K562 (cell line): ENCODE data around the gene PARD6B.
A peak's percentile ranks its signal among the peaks of the same experiment; 100 is the strongest.

Experiments
- RUNX1 ChIP-seq: sonication (generic); IDR thresholded peaks from 2 replicates; pipeline ENCODE4 v1.6.1; 2016; ENCODE audit warnings: antibody characterized with exemption, low read depth
- SMAD4 ChIP-seq: fragments of 250-450 bp; sonication (Bioruptor Pico); conservative IDR thresholded peaks from 2 replicates; pipeline ENCODE4 v1.8.0; 2021; ENCODE audit warnings: inconsistent platforms, mild to moderate bottlenecking, moderate library complexity
- ZNF274 ChIP-seq: IDR thresholded peaks from 2 replicates; pipeline ENCODE4 v1.6.1; 2011; ENCODE audit warnings: low read depth, mild to moderate bottlenecking, low read length, moderate library complexity, borderline replicate concordance
- TF ChIP-seq, protein P1 (sequence below), 3 experiments: IDR thresholded peaks in 2 of 3; conservative IDR thresholded peaks in 1 of 3; 2 replicates each; pipeline ENCODE4 v1.5.1; 2011 to 2012; ENCODE audit warnings: low read length in 3 of 3, mild to moderate bottlenecking in 3 of 3, control low read depth in 2 of 3, improper control_type of control experiment in 1 of 3, inconsistent platforms in 1 of 3, low read depth in 1 of 3, mixed read lengths in 1 of 3, moderate library complexity in 1 of 3; ENCODE audit not compliant: insufficient read depth in 2 of 3

DNA sequence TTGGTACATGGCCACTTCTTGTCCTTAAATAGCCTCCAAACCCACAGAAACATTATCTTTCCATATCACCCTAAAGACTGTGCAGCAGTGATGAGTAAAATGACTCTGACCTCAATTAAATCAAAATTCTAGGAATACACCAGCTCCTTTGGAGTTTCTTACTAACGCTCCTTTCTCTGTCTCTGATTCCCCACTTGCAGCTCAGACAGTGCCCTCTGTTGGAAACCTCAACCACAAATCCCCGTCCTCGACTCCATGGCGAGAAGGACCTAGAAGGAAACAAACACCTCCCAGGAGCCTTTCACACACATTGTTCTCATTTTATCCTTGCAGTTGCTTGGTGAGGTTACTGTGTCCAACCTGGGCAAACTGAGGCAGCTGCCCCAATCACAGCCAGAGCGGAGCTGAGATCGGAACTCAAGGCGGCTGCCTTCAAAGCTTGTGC lies 17.7 kb upstream of the PARD6B start:
- TF ChIP-seq, protein P1, sequence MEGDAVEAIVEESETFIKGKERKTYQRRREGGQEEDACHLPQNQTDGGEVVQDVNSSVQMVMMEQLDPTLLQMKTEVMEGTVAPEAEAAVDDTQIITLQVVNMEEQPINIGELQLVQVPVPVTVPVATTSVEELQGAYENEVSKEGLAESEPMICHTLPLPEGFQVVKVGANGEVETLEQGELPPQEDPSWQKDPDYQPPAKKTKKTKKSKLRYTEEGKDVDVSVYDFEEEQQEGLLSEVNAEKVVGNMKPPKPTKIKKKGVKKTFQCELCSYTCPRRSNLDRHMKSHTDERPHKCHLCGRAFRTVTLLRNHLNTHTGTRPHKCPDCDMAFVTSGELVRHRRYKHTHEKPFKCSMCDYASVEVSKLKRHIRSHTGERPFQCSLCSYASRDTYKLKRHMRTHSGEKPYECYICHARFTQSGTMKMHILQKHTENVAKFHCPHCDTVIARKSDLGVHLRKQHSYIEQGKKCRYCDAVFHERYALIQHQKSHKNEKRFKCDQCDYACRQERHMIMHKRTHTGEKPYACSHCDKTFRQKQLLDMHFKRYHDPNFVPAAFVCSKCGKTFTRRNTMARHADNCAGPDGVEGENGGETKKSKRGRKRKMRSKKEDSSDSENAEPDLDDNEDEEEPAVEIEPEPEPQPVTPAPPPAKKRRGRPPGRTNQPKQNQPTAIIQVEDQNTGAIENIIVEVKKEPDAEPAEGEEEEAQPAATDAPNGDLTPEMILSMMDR (IDR thresholded peaks at IDR 0.05 in 2 of 3, conservative IDR thresholded peaks at IDR 0.05 in 1 of 3; ENCODE audit: insufficient read depth in 2 of 3, low read depth in 1 of 3, low read length in 3 of 3): peak; percentile 69 to 78 (median 69)
- no peak for TF ChIP-seq RUNX1
- no peak for TF ChIP-seq ZNF274
- 0 out of 2 replicates have a peak, but pooled peaks have one; percentile 30 for TF ChIP-seq SMAD4 (CRISPR knock-in tag)
